Smooth muscle cell (in vitro differentiated cells): ENCODE data around the gene MYH15. TPM values are rescaled to one million over a fixed set of nuclear protein-coding genes. Genes with fewer than 3 reads are reported as not detected.

Experiments used
- DNase-seq: peaks from one replicate; lab custom pipeline; 2025; ENCODE audit not compliant: unreplicated experiment; lab: John Stamatoyannopoulos, UW
- H2AFZ ChIP-seq: fragments of 200-600 bp; sonication (generic); 2 replicates; pipeline ENCODE4 v1.6.0; 2016; ENCODE audit warnings: antibody characterized with exemption, low read depth, mild to moderate bottlenecking
- H3F3A ChIP-seq: fragments of 200-600 bp; sonication (generic); 2 replicates; pipeline ENCODE4 v1.6.0; 2017; ENCODE audit warnings: antibody characterized with exemption, low read depth
- H3K27ac ChIP-seq: fragments of 200-600 bp; sonication (generic); 2 replicates; pipeline ENCODE4 v1.5.1; 2016; ENCODE audit warnings: low read depth, mild to moderate bottlenecking
- H3K27me3 ChIP-seq: fragments of 200-600 bp; sonication (generic); 2 replicates; pipeline ENCODE4 v1.6.1; 2016; ENCODE audit warnings: low read depth, mild to moderate bottlenecking
- H3K36me3 ChIP-seq: fragments of 200-600 bp; sonication (generic); 2 replicates; pipeline ENCODE4 v1.5.1; 2016; ENCODE audit warnings: low read depth
- H3K4me1 ChIP-seq: fragments of 200-600 bp; sonication (generic); 2 replicates; pipeline ENCODE4 v1.5.1; 2016; ENCODE audit warnings: low read depth
- H3K4me2 ChIP-seq: fragments of 200-600 bp; sonication (generic); 2 replicates; pipeline ENCODE4 v1.6.0; 2016; ENCODE audit warnings: mild to moderate bottlenecking
- H3K4me3 ChIP-seq: fragments of 200-600 bp; sonication (generic); 2 replicates; pipeline ENCODE4 v1.5.1; 2016; ENCODE audit warnings: mild to moderate bottlenecking
- H3K79me2 ChIP-seq: fragments of 200-600 bp; sonication (generic); 2 replicates; pipeline ENCODE4 v1.6.0; 2016; ENCODE audit warnings: low read depth, mild to moderate bottlenecking
- H3K9ac ChIP-seq: fragments of 200-600 bp; sonication (generic); 2 replicates; pipeline ENCODE4 v1.6.0; 2016; ENCODE audit warnings: low read depth
- H3K9me3 ChIP-seq: fragments of 200-600 bp; sonication (generic); replicated peaks from 2 replicates; pipeline ENCODE4 v1.5.1; 2016; ENCODE audit warnings: low read depth
- H4K20me1 ChIP-seq: fragments of 200-600 bp; sonication (generic); 2 replicates; pipeline ENCODE4 v1.6.0; 2016; ENCODE audit warnings: low read depth
- WGBS: methylation state at CpG from one replicate; pipeline ENCODE4 v1.1.7; 2016; ENCODE audit warnings: low lambda C conversion rate; 5-methylcytosine and 5-hydroxymethylcytosine counted together
- polyA plus RNA-seq: library from polyadenylated mRNA; unstranded; fragments of >200 nt; fragmentation: Nextera tagmentation; extraction: Ambion mirVana; gene quantifications from 2 replicates; pipeline ENCODE4 v1.2.1, GENCODE V29; 2016
- total RNA-seq: library from RNA; depleted of rRNA; stranded (reverse); fragments of >200 nt; gene quantifications from 2 replicates; pipeline ENCODE4 v1.2.3, GENCODE V29; 2014
- TF ChIP-seq, protein P1 (sequence below): fragments of 200-600 bp; sonication (generic); IDR thresholded peaks from 2 replicates; pipeline ENCODE4 v1.5.1; 2017; ENCODE audit warnings: borderline replicate concordance, mild to moderate bottlenecking, antibody characterized with exemption; ENCODE audit not compliant: insufficient read depth, poor library complexity, severe bottlenecking

The MYH15 gene
- total and polyA plus RNA-seq, 2 experiments from 2014 or later: 0.18 TPM; not detected in 1

DNA sequence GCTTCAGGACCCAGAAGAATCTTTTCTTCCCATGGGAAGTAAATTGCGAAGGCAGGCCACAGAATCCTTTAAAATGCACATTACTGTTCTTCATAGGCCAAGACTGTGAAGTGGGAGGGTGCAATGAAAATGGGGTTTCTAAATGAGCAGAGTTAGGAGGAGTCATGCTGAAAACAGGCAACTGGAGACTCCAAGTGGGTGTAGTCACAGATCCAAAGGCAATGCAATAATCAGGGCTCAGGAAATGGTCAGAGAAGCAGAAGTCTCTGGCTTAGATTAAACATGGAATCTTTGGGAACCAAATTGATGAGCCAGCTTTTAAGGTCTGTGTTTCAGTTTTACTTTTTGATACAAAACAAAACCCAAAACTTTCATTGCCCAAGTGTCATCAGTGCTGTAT, 176.4 kb downstream of the MYH15 start:
- H3K36me3 ChIP-seq: no peaks in the 10 kb centered on the region
- H3K4me1 ChIP-seq: no peaks in the 10 kb centered on the region
- 96% methylated on average over 1 of the region's 1 CpG for WGBS
- peak overlapping the region; percentile 47 for H2AFZ ChIP-seq
- H3K9me3 ChIP-seq: no peaks in the 10 kb centered on the region
- no peak overlapping the region for H3K4me3 ChIP-seq
- no peaks in the 10 kb centered on the region for H3K27me3 ChIP-seq
- H3K4me2 ChIP-seq: no peak overlapping the region
- no peak overlapping the region for H3K27ac ChIP-seq
- no peaks in the 10 kb centered on the region for H3F3A ChIP-seq
- no peaks in the 10 kb centered on the region for H4K20me1 ChIP-seq
- TF ChIP-seq, protein P1, sequence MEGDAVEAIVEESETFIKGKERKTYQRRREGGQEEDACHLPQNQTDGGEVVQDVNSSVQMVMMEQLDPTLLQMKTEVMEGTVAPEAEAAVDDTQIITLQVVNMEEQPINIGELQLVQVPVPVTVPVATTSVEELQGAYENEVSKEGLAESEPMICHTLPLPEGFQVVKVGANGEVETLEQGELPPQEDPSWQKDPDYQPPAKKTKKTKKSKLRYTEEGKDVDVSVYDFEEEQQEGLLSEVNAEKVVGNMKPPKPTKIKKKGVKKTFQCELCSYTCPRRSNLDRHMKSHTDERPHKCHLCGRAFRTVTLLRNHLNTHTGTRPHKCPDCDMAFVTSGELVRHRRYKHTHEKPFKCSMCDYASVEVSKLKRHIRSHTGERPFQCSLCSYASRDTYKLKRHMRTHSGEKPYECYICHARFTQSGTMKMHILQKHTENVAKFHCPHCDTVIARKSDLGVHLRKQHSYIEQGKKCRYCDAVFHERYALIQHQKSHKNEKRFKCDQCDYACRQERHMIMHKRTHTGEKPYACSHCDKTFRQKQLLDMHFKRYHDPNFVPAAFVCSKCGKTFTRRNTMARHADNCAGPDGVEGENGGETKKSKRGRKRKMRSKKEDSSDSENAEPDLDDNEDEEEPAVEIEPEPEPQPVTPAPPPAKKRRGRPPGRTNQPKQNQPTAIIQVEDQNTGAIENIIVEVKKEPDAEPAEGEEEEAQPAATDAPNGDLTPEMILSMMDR: no peak
- DNase-seq: no peak
- H3K79me2 ChIP-seq: no peaks in the 10 kb centered on the region
- H3K9ac ChIP-seq: no peak overlapping the region

DNA sequence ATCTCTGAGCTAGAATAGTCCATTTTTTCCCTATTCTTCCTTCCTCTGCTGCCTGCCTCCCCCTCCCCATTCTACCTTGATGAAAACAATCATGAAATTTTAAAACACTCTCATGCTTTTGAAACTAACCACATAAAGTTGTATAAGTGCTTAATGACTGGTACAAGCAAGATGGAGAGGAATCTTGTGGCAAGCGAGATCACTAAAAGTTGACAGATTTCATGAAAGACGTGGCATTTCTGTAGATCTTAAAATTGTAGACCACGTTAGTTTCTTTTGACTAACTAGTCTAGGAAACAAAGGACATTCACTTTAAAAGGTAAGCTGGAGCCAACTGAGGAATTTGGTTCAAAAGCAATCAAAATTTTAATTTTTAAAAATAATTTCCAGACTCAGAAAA, 178.6 kb downstream of the MYH15 start:
- Histone ChIP-seq H3K4me1 (no peaks in the 10 kb centered on the region), H4K20me1 (no peaks in the 10 kb centered on the region), H3K27me3 (no peaks in the 10 kb centered on the region), H3K9ac (no peak overlapping the region), H3K4me3 (no peak overlapping the region), H3K9me3 (no peaks in the 10 kb centered on the region), H3K4me2 (no peak overlapping the region), H3K36me3 (no peaks in the 10 kb centered on the region), H2AFZ (no peak overlapping the region), H3K79me2 (no peaks in the 10 kb centered on the region), H3K27ac (no peak overlapping the region), H3F3A (no peaks in the 10 kb centered on the region)
- WGBS: 88% methylated on average over 3 of the region's 3 CpGs
- no peak for DNase-seq
- TF ChIP-seq, protein P1: no peak

Other genes with a start within 250 kb of the MYH15 start
- gene HHLA2, start 214.0 kb downstream of the MYH15 start, total RNA-seq: not detected in 2 replicates
- not detected in 2 replicates for gene HHLA2, start 214.0 kb downstream of the MYH15 start, polyA plus RNA-seq
- 5.9 and 7.4 TPM in 2 replicates for gene CIP2A, start 78.8 kb upstream of the MYH15 start, total RNA-seq
- 3.3 and 4.3 TPM in 2 replicates for gene CIP2A, start 78.8 kb upstream of the MYH15 start, polyA plus RNA-seq
- 13.8 and 15.4 TPM in 2 replicates for gene DZIP3, start 79.1 kb upstream of the MYH15 start, total RNA-seq
- 5.2 and 6.2 TPM in 2 replicates for gene DZIP3, start 79.1 kb upstream of the MYH15 start, polyA plus RNA-seq
- not detected in 2 replicates for gene RETNLB, start 246.8 kb upstream of the MYH15 start, total RNA-seq
- gene RETNLB, start 246.8 kb upstream of the MYH15 start, polyA plus RNA-seq: not detected in 2 replicates